HuH-7.5 (cell line): ENCODE data around the gene FOXO6.

Experiments used
- DNase-seq: peaks from one replicate; pipeline ENCODE4 v3.0.0; 2011; ENCODE audit warnings: low spot score

The FOXO6 gene

GRCh38 chr1:41360786-41361494 is at the start of gene FOXO6:
Gene FOXO6 (plus strand): TSS chr1:41361434.
- peak; percentile 98 for DNase-seq

GRCh38 chr1:41312991-41313645 is 48.1 kb upstream of the FOXO6 start:
- no peak for DNase-seq

GRCh38 chr1:41313661-41314131 is 47.5 kb upstream of the FOXO6 start:
- DNase-seq = no peak

GRCh38 chr1:41314376-41315145 is 46.7 kb upstream of the FOXO6 start:
- no peak for DNase-seq

- no peak for DNase-seq
These were observed 46.0 kb upstream of the FOXO6 start for GRCh38 chr1:41315146-41315822.

- no peak for DNase-seq
These were observed 45.4 kb upstream of the FOXO6 start for GRCh38 chr1:41315871-41316270.

GRCh38 chr1:41317361-41317760 is 43.9 kb upstream of the FOXO6 start:
- DNase-seq = no peak

GRCh38 chr1:41318135-41318534 is 43.1 kb upstream of the FOXO6 start:
- no peak for DNase-seq

GRCh38 chr1:41319106-41319755 is 42.0 kb upstream of the FOXO6 start:
- DNase-seq = no peak

GRCh38 chr1:41319807-41320711 is 41.2 kb upstream of the FOXO6 start:
- no peak for DNase-seq

- no peak for DNase-seq
These were observed 40.1 kb upstream of the FOXO6 start for GRCh38 chr1:41320895-41321676.

GRCh38 chr1:41322101-41322661 is 39.1 kb upstream of the FOXO6 start:
- no peak for DNase-seq

- peak; percentile 28 for DNase-seq
These were observed 38.4 kb upstream of the FOXO6 start for GRCh38 chr1:41322835-41323234.

- no peak for DNase-seq
These were observed 38.0 kb upstream of the FOXO6 start for GRCh38 chr1:41323243-41323642.

GRCh38 chr1:41325801-41326200 is 35.4 kb upstream of the FOXO6 start:
- DNase-seq = no peak

GRCh38 chr1:41327383-41327999 is 33.7 kb upstream of the FOXO6 start:
- DNase-seq = no peak

- DNase-seq = no peak
These were observed 33.1 kb upstream of the FOXO6 start for GRCh38 chr1:41328001-41328615.

- no peak for DNase-seq
These were observed 32.2 kb upstream of the FOXO6 start for GRCh38 chr1:41328780-41329640.
